ENCODE results near the gene COLEC12.

Gene COLEC12

GRCh38 chr18:328928-329327, 171.6 kb downstream of the COLEC12 start:
- no peak overlapping the region for H2AK5ac ChIP-seq (ENCODE audit: low read length)
- H3K14ac ChIP-seq (ENCODE audit: low read length) = no peak overlapping the region
- H3K4me3 ChIP-seq (ENCODE audit: low read depth, low read length) = no peak overlapping the region
- H3K9me3 ChIP-seq (ENCODE audit: insufficient read depth, low read depth, low read length) = no peaks in the 10 kb centered on the region
- H3K36me3 ChIP-seq (ENCODE audit: control insufficient read depth in 1 of 2, insufficient read depth in 2 of 2, low read length in 2 of 2) = no peaks in the 10 kb centered on the region
- H3K79me1 ChIP-seq (ENCODE audit: low read length) = peaks cover 2% of the 10 kb centered on the region
- no peaks in the 10 kb centered on the region for H3K79me2 ChIP-seq (ENCODE audit: control insufficient read depth, insufficient read depth, low read length, poor library complexity)
- H3K4me2 ChIP-seq (ENCODE audit: low read length) = no peak overlapping the region
- H3K18ac ChIP-seq (ENCODE audit: low read length) = no peak overlapping the region
- H2BK12ac ChIP-seq (ENCODE audit: low read length) = no peak overlapping the region
- H3K27ac ChIP-seq (ENCODE audit: low read depth, low read length) = no peak overlapping the region
- no peak overlapping the region for H4K12ac ChIP-seq (ENCODE audit: low read depth, low read length)
- H4K91ac ChIP-seq (ENCODE audit: low read depth, low read length) = no peak overlapping the region
- no peak overlapping the region for H2BK5ac ChIP-seq (ENCODE audit: low read depth, low read length, poor library complexity)
- no peak overlapping the region for H3K4ac ChIP-seq (ENCODE audit: low read depth, low read length)
- H4K8ac ChIP-seq (ENCODE audit: low read depth, low read length) = no peak overlapping the region
- peaks cover 0 to 5% of the 10 kb centered on the region in 2 experiments for H3K4me1 ChIP-seq (ENCODE audit: control insufficient read depth in 1 of 2, insufficient read depth in 2 of 2, low read length in 2 of 2)
- no CpG with 5 or more reads among the region's 4 CpGs for whole genome bisulfite sequencing (ENCODE audit: extremely low coverage, insufficient coverage, insufficient read length)
- H3K9ac ChIP-seq (ENCODE audit: low read length) = no peak overlapping the region
- no peak for DNase-seq
- no peak overlapping the region for H2BK120ac ChIP-seq (ENCODE audit: insufficient read depth, low read length, poor library complexity)
- H3K23ac ChIP-seq (ENCODE audit: low read length) = no peak overlapping the region
- no peak overlapping the region for H2AFZ ChIP-seq (ENCODE audit: insufficient read depth, low read length, poor library complexity)
- H3K27me3 ChIP-seq (ENCODE audit: insufficient read depth, low read length) = no peaks in the 10 kb centered on the region

DNA sequence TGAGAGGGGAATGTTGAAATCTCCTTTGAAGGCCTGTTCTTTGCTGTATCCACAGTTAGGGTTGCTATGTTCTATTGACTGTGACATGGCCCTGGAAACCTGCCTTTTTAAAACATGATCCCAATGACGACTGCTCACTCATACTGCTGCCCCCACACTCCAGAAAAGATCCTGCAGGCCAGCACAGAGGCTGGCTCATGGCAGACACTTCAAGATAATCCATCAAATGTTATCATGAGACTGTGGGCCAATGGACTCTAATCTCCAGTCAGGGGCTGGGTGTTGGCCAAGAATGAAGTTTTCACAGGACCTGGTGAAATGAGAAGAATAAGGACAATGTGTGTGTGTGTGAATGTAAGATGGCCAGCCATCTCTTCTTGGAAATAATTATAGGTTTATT, 173.7 kb downstream of the COLEC12 start:
- Histone ChIP-seq H3K4me2 (ENCODE audit: low read length) (no peak overlapping the region), H2BK12ac (ENCODE audit: low read length) (no peak overlapping the region), H2AFZ (ENCODE audit: insufficient read depth, low read length, poor library complexity) (no peak overlapping the region), H3K18ac (ENCODE audit: low read length) (no peak overlapping the region), H3K36me3 (ENCODE audit: control insufficient read depth in 1 of 2, insufficient read depth in 2 of 2, low read length in 2 of 2) (no peaks in the 10 kb centered on the region), H3K4ac (ENCODE audit: low read depth, low read length) (no peak overlapping the region), H2AK5ac (ENCODE audit: low read length) (no peak overlapping the region), H3K79me2 (ENCODE audit: control insufficient read depth, insufficient read depth, low read length, poor library complexity) (no peaks in the 10 kb centered on the region), H2BK120ac (ENCODE audit: insufficient read depth, low read length, poor library complexity) (no peak overlapping the region), H3K27ac (ENCODE audit: low read depth, low read length) (no peak overlapping the region), H3K4me3 (ENCODE audit: low read depth, low read length) (no peak overlapping the region), H3K14ac (ENCODE audit: low read length) (no peak overlapping the region), H4K91ac (ENCODE audit: low read depth, low read length) (no peak overlapping the region), H3K27me3 (ENCODE audit: insufficient read depth, low read length) (no peaks in the 10 kb centered on the region), H3K9me3 (ENCODE audit: insufficient read depth, low read depth, low read length) (no peaks in the 10 kb centered on the region), H3K23ac (ENCODE audit: low read length) (no peak overlapping the region), H3K9ac (ENCODE audit: low read length) (no peak overlapping the region), H4K8ac (ENCODE audit: low read depth, low read length) (no peak overlapping the region), H3K79me1 (ENCODE audit: low read length) (no peaks in the 10 kb centered on the region), H4K12ac (ENCODE audit: low read depth, low read length) (no peak overlapping the region), H3K4me1 (ENCODE audit: control insufficient read depth in 1 of 2, insufficient read depth in 2 of 2, low read length in 2 of 2) (peaks cover 0 to 2% of the 10 kb centered on the region in 2 experiments), H2BK5ac (ENCODE audit: low read depth, low read length, poor library complexity) (no peak overlapping the region)
- WGBS (ENCODE audit: extremely low coverage, insufficient coverage, insufficient read length) = no CpG with 5 or more reads among the region's 1 CpG
- DNase-seq = no peak

GRCh38 chr18:323253-323622, 177.3 kb downstream of the COLEC12 start:
- Histone ChIP-seq H3K27me3 (ENCODE audit: insufficient read depth, low read length) (no peaks in the 10 kb centered on the region), H3K4me2 (ENCODE audit: low read length) (no peak overlapping the region), H4K91ac (ENCODE audit: low read depth, low read length) (no peak overlapping the region), H2BK120ac (ENCODE audit: insufficient read depth, low read length, poor library complexity) (no peak overlapping the region), H3K79me2 (ENCODE audit: control insufficient read depth, insufficient read depth, low read length, poor library complexity) (no peaks in the 10 kb centered on the region), H3K23ac (ENCODE audit: low read length) (no peak overlapping the region), H2BK5ac (ENCODE audit: low read depth, low read length, poor library complexity) (no peak overlapping the region), H3K27ac (ENCODE audit: low read depth, low read length) (no peak overlapping the region), H3K79me1 (ENCODE audit: low read length) (no peaks in the 10 kb centered on the region), H2BK12ac (ENCODE audit: low read length) (no peak overlapping the region), H3K9ac (ENCODE audit: low read length) (no peak overlapping the region), H3K4me1 (ENCODE audit: control insufficient read depth in 1 of 2, insufficient read depth in 2 of 2, low read length in 2 of 2) (peaks cover 0 to 1% of the 10 kb centered on the region in 2 experiments), H4K8ac (ENCODE audit: low read depth, low read length) (no peak overlapping the region), H3K36me3 (ENCODE audit: control insufficient read depth in 1 of 2, insufficient read depth in 2 of 2, low read length in 2 of 2) (no peaks in the 10 kb centered on the region), H3K14ac (ENCODE audit: low read length) (no peak overlapping the region), H3K18ac (ENCODE audit: low read length) (no peak overlapping the region), H3K4me3 (ENCODE audit: low read depth, low read length) (no peak overlapping the region), H3K4ac (ENCODE audit: low read depth, low read length) (no peak overlapping the region), H2AFZ (ENCODE audit: insufficient read depth, low read length, poor library complexity) (no peak overlapping the region), H3K9me3 (ENCODE audit: insufficient read depth, low read depth, low read length) (no peaks in the 10 kb centered on the region), H2AK5ac (ENCODE audit: low read length) (no peak overlapping the region), H4K12ac (ENCODE audit: low read depth, low read length) (no peak overlapping the region)
- no CpG with 5 or more reads among the region's 2 CpGs for WGBS (ENCODE audit: extremely low coverage, insufficient coverage, insufficient read length)
- peak; percentile 38 to 75 for DNase-seq

GRCh38 chr18:321865-322467, 178.5 kb downstream of the COLEC12 start:
- Histone ChIP-seq H2BK5ac (ENCODE audit: low read depth, low read length, poor library complexity) (no peak overlapping the region), H3K79me2 (ENCODE audit: control insufficient read depth, insufficient read depth, low read length, poor library complexity) (no peaks in the 10 kb centered on the region), H2AFZ (ENCODE audit: insufficient read depth, low read length, poor library complexity) (no peak overlapping the region), H4K12ac (ENCODE audit: low read depth, low read length) (no peak overlapping the region), H3K4me2 (ENCODE audit: low read length) (no peak overlapping the region), H3K36me3 (ENCODE audit: control insufficient read depth in 1 of 2, insufficient read depth in 2 of 2, low read length in 2 of 2) (no peaks in the 10 kb centered on the region), H4K8ac (ENCODE audit: low read depth, low read length) (no peak overlapping the region), H3K23ac (ENCODE audit: low read length) (no peak overlapping the region), H2BK120ac (ENCODE audit: insufficient read depth, low read length, poor library complexity) (no peak overlapping the region), H2AK5ac (ENCODE audit: low read length) (no peak overlapping the region), H3K27me3 (ENCODE audit: insufficient read depth, low read length) (no peaks in the 10 kb centered on the region), H3K4me3 (ENCODE audit: low read depth, low read length) (no peak overlapping the region), H3K4ac (ENCODE audit: low read depth, low read length) (no peak overlapping the region), H4K91ac (ENCODE audit: low read depth, low read length) (no peak overlapping the region), H3K18ac (ENCODE audit: low read length) (no peak overlapping the region), H3K27ac (ENCODE audit: low read depth, low read length) (no peak overlapping the region), H3K14ac (ENCODE audit: low read length) (no peak overlapping the region), H2BK12ac (ENCODE audit: low read length) (no peak overlapping the region), H3K79me1 (ENCODE audit: low read length) (no peaks in the 10 kb centered on the region), H3K4me1 (ENCODE audit: control insufficient read depth in 1 of 2, insufficient read depth in 2 of 2, low read length in 2 of 2) (peaks cover 0 to 1% of the 10 kb centered on the region in 2 experiments), H3K9ac (ENCODE audit: low read length) (no peak overlapping the region), H3K9me3 (ENCODE audit: insufficient read depth, low read depth, low read length) (peaks cover 1% of the 10 kb centered on the region)
- DNase-seq = peak; percentile 31 to 72
- WGBS (ENCODE audit: extremely low coverage, insufficient coverage, insufficient read length) = no CpG with 5 or more reads among the region's 5 CpGs
